HG03064 (cell line): Measurements from ENCODE around the gene ESYT1.
"Not testable (repeated sequence)": the region's sequence is repeated elsewhere in the genome, so short reads cannot be mapped to it uniquely, and the experiment has no call there.

Experiments used
- ATAC-seq: cut with Tn5 transposase; IDR thresholded peaks from one replicate; pipeline ENCODE4 v1.9.1; 2021; ENCODE audit warnings: low read depth; ENCODE audit not compliant: unreplicated experiment

ESYT1 gene

DNA sequence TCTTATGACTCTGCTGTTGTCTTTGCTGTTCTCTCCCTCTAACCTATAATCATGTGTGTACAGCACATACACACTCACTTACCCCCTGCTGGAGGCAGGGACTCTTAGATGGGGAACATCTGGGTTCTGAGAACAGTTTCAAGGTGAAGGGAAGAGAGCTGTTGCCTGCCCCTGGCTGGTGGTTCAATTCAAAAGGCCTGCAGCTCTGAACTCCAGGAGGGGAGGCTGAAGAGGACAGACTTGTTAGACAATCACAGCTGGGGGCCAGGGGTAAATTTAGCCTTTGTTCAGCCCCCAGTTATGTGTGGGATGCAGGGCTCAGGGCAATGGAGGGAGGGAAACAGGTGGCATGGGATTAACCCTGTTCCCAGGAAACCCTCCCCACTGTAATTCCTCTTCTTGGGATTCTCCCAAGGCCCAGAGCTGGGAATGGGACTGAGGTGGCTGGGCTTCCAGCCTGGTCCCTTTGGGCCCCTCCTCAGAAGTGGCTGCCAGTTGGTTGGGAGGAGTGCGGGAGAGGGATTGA, 26.2 kb downstream of the ESYT1 start:
- no peak for ATAC-seq

GRCh38 chr12:56154818-56155217, 26.8 kb downstream of the ESYT1 start:
- ATAC-seq = no peak

DNA sequence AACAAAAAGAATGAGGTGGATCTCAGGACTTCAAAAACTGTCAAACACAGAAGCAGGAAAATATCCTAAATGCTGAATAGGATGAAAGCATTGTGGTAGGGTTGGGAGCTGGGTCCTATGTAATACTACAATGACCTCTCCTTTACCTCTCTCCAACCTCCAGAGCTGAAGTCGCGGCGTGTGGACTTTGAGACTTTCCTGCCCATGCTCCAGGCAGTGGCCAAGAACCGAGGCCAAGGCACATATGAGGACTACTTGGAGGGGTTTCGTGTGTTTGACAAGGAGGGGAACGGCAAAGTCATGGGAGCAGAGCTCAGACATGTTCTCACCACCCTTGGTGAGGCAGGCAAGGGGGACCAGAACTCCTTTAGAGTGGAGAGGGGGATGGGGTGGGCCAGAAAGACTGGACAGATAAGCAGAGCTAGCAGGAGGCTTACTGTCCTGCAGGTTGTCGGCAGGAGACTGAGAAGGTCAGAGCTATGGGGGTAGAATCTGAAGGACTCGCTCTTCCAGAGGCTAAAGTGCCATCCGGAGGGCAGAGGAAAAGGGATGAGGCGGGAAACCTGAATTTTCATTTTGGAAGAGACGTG, 27.3 kb downstream of the ESYT1 start:
- ATAC-seq = no peak

- not testable (repeated sequence) for ATAC-seq
Observed at GRCh38 chr12:56156464-56157200, 28.6 kb downstream of the ESYT1 start.

- no peak for ATAC-seq
Observed at GRCh38 chr12:56157201-56158028, 29.3 kb downstream of the ESYT1 start.

- peak; percentile 70 for ATAC-seq
Observed at GRCh38 chr12:56158029-56158925, 30.2 kb downstream of the ESYT1 start, which contains the start of gene MYL6. Gene MYL6 (plus strand): TSS chr12:56158359. CDS start chr12:56158402, 43 bp downstream.

DNA sequence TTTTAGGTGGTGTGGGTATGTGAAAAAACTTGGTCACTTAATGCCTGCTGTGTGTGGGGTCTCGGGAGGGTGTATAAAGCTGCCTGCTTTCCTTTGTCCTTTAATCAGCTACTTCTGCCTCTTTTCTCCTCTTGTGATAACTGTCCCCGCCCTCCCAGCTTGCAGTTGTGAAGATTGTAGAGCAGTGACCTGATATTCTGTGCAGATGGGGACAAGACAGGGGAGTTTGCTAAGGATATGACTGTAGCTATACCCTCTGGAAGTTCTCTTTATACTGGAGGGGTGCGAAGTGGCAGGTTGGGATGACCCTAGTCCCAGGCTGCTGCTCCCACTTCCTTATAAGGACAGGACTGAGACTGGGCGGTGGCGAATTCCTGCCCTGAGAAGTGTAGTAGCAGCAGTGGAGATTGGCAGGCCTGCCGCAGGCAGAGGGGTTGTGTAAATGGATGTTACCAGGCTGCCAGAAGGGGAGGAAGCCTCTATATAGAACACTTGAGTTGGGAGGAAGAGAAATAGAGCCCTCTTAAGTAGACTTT, 30.9 kb downstream of the ESYT1 start:
- ATAC-seq = no peak

- no peak for ATAC-seq
Observed at GRCh38 chr12:56159482-56160192, 31.6 kb downstream of the ESYT1 start.

- no peak for ATAC-seq
Observed at GRCh38 chr12:56160193-56160763, 32.2 kb downstream of the ESYT1 start.

DNA sequence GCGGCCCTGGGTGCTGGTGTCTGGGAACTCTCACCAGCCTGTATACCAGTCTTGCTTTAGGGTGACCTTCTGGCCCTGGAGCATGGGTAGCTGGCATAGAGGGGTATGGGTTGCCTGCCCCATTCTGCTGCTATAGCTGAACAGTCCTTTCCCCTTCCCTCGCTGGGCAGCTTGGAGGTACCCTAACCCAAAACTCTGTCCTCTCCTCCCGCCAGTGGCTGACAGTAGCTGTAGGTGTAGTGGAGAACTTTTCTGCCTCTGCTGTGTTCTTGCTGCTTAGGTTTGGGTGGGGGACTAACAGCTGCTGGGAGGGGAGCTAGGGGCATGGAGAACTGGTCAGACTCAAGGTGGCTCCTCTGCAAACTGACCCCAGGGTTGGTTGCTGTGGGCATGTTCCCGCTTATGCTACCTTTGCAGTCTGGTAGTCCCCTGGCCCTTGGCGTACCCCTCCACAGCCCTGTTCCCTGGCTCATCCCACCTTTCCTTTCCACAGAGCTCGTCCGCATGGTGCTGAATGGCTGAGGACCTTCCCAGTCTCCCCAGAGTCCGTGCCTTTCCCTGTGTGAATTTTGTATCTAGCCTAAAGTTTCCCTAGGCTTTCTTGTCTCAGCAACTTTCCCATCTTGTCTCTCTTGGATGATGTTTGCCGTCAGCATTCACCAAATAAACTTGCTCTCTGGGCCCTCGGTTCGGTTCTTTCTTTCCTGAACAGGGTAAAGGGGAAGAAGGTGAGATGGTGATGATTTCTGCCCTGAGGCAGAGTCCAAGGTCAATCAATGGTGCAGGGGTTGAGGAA, 33.0 kb downstream of the ESYT1 start:
- ATAC-seq = no peak

DNA sequence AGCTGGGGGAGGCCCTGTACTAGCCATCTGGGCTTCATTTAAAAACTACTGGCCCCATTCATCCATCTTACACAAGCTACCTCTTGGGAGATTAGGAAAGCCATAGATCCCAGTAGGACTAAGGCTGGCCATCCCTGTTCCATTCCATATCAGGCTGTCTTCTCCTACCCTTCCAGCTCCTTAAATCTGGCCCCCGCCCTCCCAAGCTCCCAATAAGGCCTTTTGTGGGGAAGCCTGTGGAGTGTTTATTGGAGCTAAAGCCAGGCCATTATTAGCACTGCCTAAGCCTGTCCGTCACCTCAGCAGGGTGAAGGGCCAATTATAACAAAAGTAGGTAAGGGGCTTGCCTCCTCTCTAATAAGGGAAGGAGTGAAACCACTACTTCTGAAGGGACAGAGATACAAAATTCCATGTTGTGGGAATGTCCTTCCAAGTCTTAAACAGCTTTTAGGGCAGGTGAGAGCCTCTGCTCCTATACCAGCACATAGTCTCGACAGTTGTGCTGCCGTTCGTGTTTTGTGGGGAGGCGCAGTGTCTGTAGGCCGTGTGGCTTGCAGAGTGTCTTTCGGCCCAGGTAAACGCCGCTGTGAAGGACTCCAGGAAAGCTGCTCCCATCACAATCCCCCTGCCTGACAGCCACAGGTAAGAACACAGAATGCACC, 33.8 kb downstream of the ESYT1 start:
- no peak for ATAC-seq

GRCh38 chr12:56162468-56163290, 34.6 kb downstream of the ESYT1 start:
- ATAC-seq = no peak

GRCh38 chr12:56163533-56164344, 35.7 kb downstream of the ESYT1 start:
- no peak for ATAC-seq

DNA sequence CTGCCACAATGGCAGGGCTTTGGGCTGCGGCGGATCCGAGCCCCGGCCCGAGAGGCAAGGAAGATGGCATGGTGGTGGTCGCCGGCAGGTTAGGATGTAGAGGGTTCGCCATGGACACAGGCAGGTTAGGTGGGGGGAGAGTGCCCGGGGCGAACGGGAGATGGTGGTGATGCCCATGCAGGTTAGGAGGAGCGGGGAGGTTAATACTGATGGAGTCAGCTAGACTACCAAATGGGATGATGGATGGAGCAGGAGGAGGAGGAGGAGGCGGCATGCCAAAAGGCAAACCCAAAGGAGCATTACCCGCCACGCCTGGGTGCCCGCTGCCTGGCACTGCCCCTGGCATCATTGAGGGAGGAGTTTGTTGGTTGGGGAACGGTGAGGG, 36.3 kb downstream of the ESYT1 start:
- ATAC-seq = no peak

DNA sequence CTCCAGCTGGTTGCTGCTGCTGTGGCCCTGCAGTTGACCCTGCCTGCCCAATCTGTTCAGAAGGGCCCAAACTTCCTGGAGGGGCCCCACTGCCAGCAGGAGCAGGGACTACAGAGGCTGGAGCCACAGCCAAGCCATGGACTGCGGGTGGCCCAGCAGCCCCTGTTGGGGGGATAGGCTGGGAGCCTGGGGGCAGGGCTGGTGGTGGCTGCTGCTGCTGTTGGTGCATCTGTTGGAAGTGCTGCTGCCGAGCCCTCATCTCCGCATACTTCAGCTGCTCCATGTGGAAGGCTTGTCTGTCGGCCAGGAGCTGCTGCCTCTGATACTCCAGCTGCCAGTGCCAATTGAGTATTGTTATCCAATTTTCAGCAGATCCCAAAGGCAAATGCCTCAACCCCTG, 37.3 kb downstream of the ESYT1 start:
- ATAC-seq = no peak

GRCh38 chr12:56169229-56169759, 41.2 kb downstream of the ESYT1 start:
- no peak for ATAC-seq
